GM20431 (cell line): ENCODE data around the gene BTG4.

Source experiments
- in situ Hi-C: fragments of 300-500 bp; cut with MseI, MboI; formaldehyde crosslinking; loops from one replicate; pipeline ENCODE4 v1.15.0; 2020; ENCODE audit warnings: low sequenced_read_pairs; ENCODE audit not compliant: unreplicated experiment

The BTG4 gene

DNA sequence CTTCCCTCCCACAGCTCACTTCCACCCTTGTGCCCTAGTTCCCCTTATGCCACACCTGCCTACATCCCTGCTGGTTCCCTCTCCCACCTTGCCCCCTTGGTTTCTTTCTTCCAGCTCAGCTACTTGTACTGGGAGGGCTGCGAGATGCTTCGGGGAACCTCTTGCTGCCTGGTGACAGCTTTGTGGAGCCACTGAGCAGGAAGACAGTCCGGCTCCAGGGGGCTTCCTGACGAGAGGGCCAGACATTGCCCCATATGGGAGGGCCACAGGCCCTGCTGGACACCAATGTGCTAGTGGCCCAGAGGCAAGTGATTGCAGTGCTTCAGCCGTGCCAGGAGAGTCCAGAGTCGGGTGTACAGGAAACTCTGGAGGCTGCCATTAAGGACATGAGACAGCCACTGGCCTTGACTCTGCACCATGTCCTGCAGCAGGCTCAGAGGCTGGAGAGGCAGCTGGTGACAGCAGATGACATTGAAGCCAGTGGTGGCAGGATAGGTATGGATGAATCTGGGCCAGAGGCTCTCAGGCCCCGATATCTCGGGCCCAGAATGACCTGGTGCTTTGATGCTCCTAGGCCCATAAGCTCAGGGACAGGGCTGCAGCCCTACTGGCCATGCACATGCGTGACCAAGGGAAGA is 54.3 kb downstream of the BTG4 start:
- in situ Hi-C loops, result loop anchor here (10.0 kb wide), 1 partner anchor 173 kb away; no protein-coding TSS in a partner anchor

DNA sequence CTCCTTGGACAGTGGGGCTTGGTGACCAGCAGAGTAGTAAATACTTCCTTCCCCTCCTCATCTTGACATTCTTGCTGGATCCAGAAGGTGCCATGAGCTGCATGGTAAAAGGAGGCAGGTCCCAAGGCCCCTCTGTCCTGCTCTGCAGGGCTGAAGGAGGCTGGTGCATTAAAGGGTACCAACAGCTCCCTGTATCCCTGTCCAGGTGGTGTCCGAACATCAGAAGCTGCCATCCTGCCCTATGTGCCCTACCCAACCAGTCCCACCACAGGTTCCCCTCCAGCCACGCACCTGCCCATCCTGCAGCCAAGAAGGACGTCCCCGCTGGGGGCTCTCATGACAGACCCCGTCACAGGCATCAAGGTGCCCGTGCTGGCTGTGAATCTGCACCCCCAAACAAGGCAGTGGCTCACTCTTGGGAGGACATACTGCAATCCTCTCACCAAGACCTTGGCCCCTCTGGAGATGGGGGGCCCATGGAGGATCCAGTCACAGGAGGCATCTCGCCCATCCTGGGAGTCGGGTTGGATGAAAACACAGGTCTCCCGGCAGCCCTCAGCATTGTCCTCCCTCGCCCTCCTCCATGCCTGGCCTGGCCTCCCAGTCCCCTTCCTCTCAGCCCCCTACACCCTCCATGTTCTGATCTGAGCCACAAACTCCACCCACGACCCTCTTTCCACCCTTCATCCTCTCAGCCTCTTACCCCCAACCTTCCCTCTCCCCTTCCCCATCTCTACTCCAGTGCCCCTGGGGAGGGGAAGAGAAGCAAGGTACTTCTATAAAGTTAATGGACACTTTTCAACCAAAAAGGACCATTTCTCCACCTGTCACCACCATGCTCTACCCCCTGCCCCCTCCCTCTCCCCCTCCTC is 55.1 kb downstream of the BTG4 start:
- in situ Hi-C loops, result loop anchor here (10.0 kb wide), 1 partner anchor 172 kb away; no protein-coding TSS in a partner anchor

DNA sequence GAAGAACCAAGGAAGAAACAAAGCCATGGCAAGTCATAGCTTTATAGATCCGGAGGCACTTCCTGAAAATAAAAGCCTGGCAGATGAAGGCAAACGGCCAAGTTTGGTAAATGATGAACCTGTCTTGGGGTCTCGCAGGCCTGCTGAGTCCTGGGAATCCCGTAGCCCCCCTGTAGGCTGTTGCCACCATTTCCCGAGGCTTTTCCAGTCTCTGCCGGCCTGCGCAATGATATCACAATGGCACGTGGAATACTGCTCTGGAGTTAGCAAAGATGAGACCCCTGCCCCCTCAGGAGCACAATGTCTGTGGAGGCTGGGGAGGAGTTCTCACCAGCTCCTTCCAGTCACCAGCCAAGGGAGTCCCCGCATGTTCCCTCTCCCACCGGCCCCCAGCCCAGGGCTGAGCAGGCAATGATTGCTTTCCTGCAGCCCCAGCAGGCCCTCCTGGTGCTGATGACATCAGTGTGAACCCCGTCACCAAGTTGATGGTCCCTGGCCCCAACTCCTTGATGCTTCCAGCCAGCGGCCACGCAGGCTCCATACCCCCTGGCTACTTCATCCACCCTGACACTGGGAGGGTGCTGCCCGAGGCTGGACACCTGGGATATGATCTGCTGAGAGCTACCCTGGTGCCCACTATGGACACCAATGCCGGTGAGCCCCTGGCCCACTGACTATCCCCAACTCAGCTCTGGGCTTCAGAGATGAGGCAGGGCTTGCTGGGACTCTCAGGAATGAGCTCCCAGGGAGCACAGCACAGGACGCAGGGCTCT is 55.9 kb downstream of the BTG4 start:
- in situ Hi-C loops, result loop anchor here (10.0 kb wide), 1 partner anchor 171 kb away; no protein-coding TSS in a partner anchor

DNA sequence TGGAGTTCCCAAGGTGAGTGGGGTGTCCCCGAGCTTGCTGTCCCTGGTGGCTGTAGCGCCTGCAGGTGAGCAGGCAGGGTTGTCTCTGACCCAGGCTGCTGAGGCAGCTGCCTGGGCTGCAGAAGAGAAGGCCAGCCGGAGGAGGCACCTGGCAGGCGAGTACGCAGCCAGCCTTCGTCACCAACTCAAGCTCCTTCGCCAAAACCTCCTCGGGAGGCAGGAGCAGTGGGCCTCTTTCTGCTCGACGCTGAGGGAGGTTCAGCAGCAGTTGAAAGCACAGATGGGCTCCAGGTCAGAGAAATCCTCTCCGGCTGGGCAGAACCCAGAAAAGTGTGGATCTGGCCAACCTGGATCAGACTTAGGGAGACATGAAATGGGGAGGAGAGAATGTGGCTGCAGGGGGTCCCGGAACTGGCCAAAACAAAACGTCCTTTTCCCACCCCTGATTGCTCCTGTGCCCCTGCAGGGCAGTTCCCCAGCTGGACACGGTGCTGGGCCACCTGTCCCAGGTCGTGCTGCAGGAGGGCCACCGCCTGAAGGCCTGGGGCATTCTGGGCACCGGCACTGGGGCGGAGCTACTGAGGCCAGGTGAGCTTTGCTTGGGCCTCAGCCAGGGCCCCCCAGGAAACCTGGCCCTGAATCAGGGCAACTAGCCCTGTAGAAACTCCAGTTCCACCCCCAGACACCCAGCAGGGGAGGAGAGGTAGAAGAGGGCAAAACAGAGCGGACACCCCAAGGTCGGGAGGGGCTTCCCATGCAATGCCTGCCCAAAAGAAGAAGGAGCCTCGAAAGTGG is 56.7 kb downstream of the BTG4 start:
- in situ Hi-C loops, result loop anchor here (10.0 kb wide), 1 partner anchor 171 kb away; no protein-coding TSS in a partner anchor

DNA sequence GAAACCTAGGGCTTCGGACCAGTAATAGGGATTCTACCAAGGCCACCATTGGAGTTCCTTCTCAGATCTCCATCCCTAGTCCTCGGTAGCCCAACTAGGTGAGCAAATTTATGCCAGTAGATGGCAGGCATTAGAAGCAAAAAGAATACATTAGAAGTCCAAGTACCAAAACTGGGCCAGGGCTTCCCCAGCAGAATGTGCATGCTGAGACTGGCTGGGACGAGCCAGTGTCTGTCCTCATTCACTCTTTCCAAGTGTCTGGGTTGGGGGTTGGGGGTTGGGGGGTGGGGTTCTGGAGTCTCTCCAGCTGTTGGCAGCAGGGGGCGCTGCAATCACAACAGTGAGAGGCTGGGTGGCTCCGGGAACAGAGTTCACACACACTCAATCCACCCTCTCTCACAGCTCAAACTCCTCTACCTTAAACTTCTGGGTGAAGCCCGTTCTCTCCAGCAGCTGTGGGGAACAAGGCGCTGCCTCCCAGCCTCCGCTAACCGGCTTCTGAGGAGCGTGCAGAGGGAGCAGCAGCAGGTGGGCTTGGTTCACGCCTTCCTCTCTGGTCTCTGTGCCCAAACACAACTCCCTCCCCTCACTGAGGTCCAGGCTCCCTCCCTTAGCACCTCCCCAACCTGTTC is 57.5 kb downstream of the BTG4 start:
- in situ Hi-C loops, result loop anchor here (10.0 kb wide), 1 partner anchor 170 kb away; no protein-coding TSS in a partner anchor

DNA sequence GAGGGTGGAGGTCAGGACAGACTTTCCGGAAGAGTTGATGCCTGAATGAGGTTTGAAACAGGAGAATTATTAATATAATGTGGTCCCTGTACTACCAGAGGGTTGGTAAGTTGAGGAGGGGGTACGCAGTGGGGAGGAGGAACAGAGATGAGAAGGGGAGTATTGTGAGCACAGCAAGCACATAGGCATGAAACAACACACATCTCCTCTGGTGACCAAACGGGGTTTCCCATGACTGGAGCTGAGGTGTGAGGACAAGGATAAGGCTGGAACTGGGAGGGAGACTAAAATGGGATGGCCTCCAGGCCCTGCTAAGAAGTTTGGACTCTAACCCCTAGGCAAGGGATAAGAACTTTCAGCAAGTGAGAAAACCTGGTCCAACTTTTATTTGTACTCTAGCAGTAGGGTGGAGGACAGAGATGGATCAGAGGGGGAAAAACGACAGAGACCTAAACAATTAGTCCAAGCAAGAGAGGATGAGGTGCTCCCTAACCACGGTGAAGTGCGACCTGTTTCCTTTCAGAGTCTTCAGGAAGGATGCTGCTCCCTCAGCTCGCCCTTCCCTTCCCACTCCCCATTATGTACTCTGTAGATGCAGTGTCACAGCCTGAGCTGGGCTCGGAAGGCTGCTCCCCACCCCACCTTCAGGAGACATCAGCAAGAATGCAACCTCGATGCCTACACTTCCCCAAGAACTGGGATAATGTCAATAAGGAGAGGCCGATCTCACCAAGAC is 59.2 kb downstream of the BTG4 start:
- in situ Hi-C loops, result loop anchor here (10.0 kb wide), 1 partner anchor 168 kb away; no protein-coding TSS in a partner anchor

DNA sequence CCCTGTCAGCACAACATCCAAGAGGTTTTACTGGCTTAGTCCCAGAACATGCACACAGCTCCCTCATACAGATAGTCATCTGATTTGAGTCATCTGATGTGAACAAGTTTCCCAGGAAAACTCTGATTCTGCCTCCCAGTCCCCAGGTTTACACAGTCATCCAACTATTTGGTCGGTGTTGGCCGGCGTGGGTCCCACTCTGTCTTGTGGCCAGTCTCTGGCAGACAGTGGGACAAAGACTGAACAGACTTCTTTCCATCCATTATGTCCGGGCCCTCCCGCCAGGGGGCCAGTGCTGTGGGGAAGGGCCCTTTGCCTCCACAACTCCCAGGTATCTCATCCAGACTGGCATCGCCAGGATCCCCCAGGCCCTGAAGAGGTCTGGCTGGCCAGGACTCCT is 60.0 kb downstream of the BTG4 start:
- in situ Hi-C loops, result loop anchor here (10.0 kb wide), 1 partner anchor 167 kb away; no protein-coding TSS in a partner anchor

DNA sequence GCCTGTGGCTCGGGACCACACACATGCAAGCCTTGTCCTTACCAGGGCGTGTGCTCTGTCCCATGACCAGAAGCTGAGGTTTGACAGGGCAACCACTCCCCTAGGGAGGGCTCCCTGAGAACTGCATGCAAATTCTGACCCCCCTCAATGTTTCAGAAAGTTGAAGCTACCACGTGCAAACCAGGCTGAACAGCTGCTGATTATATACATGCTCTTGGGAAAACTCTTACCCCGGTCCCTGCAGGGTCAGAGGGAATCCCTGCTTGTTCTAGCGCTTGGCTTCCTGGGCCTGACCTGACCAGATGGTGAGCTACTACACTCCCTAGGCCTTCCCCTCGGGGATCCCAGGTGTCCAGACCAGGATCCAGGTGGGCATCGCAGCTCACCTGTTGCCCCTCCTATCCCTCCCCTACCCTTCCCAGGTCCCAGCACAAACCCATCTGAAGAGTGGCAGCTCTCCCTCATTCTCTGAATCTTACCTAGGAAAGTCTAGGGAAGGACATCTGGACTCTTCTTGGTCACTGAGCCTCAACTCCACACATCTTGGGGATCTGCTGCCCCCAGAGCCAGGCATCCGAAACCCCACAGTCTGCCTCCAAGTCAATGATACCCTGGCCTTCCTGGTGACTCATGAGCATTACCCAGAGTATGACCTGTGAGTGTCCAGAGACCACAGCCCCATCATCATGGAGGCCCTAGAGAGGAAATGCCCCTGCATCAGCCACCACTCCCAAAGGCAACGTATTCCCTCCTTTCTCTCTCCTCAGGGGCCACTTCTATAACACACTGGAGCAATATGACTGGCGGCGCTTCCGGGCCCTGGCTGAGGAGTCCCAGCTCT is 61.5 kb downstream of the BTG4 start:
- in situ Hi-C loops, result loop anchor here (10.0 kb wide), 1 partner anchor 166 kb away; no protein-coding TSS in a partner anchor

DNA sequence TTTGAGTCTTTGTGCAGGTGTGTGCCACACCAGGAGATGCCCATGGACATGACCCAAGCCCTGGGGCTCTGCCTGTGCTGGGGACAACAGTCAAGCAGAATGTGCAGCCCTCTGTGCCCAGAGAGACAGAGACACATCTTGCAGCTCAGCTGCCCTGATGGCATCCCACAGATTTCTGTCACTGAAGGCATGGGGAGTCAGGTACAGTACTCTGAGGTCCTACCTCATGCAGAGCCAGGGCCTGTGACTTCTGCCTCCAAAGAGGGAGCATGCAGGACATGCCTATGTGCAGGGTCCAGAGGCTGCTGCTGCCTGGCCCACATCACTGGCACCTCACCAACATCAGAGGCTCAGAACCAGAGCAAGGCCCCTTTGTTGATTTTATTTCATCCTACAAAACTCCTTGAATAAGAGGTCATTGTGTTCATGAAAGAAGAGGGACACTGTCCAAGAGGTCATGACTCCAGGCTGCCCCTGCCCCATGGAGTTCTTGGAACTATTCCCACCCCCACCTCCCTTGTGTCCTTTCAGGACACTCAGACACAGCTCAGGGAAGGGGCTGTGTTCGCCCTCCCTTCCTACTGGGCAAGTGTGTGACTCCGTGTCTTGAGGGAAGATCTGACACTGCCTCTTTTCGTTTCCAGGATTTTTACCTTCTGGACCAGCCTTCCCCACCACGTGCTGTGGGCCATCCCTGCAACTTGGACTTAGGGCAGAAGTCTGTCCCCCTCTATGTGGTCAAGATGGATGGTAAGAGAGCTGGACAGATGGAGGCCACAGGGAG is 62.3 kb downstream of the BTG4 start:
- in situ Hi-C loops, result loop anchor here (10.0 kb wide), 1 partner anchor 165 kb away; no protein-coding TSS in a partner anchor

DNA sequence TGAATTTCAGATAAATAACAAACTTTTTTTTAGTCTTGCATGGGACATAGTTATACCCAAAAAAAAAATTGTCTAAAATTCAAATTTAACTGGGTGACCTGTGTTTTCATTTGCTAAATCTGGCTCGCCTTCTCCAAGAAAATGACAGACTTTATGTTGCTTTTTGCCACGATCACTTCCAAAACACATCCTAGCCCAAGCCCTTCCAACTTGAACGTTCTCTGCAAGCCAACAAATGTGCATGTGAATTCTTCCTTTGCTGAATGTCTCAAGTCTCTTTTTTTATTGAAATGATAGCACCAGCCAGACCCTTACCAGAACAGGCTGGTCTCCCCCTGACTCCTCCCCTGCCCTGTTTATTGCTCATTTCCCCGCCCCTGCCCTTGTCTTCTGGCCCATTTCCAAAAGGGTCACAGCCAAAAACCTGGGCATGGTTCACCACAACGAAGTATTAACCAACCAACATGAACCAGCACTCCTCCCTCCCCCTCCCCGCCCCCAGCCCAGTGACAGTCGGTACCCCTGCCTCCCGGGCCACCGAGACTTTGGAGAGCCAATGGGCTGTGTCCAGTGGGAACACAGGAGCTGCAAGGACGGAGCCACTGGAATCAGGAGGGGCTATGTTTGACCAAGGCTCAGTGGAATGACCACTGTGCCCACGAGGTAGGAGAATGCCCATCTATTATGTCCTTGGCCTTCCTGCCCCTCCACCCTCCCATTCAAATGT is 63.2 kb downstream of the BTG4 start:
- in situ Hi-C loops, result no loop called here

DNA sequence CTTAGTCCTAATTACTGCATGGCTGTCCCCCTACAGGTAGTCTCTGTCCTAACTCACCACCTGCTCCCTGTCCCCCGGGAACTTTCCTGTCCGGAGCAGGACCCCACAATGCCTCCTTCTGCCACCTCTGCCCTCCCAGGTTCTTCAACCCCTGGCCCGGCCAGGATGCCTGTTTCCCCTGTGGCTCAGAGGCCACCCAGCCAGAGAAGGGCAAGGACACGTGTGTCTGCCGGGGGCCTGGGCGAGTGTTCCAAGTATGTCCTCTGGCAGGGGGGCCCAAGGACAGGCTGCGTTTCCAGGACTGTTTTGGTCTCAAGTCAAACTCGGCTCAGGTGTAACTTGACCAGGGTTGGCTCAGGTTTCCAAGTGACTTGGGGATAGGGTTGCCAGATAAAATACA is 63.8 kb downstream of the BTG4 start:
- in situ Hi-C loops, result no loop called here

DNA sequence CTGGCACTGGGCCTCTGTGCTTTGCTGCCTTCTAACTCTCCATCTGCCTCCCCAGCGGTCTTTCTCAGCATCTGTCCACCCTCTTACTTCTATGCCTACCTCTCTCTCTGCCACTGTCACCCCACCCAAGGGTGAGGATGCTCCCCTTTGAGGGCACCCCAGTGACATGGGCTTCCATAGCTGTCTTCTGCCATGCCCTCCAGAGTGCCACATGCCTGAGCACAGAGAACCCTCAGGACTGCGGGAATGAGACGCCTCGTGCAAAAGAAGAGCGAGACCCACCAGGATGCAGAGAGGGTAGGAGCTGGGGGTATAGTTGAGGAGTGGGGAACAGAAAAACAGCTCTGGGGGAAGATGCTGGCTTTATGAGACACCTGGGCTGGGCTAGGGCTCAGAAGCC is 64.3 kb downstream of the BTG4 start:
- in situ Hi-C loops, result no loop called here

DNA sequence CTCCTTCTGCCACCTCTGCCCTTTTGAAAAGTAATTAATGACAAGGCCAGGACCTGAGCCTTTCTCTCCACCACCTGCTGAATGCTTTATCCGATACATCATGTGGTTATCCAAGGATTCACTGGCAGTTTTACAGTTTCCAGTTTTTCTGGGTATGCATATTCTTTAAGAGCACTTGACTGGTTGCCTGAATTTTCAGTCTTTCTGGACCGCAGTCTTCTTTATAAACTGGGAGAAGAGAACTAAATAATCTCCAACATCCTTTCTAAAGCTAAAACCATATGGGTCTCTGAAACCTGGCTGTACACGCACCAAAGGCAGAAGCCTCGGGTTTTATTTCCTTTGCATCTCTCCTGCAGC is 65.1 kb downstream of the BTG4 start:
- in situ Hi-C loops, result no loop called here

DNA sequence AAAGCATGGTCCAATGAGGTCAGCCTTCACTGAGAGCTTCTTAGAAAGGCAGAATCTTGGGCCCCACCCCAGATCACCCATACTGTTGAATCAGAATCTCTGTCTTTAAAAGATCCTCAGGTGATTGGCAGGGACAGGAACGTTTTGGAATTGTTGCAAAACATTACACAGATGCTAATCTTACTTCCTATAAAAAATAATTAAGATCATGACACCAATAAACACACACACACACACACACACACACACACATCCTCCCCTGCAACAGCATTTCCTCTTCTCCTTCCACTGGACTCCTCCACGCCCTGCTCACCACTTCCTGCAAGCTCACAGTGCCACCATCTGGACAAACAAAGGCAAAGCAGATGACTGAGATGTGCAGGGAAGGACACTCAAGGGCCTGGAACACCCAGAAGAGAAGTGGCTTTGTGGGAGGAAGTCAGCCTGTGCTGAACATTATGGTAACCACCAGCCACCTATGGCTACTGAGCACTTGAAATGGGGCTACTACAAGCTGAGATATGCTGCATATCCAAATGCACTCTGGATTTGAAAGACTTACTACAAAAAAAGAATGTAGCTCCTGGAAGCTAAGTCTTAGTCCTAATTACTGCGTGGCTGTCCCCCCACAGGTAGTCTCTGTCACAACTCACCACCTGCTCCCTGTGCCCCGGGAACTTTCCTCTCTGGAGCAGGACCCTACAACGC is 65.6 kb downstream of the BTG4 start:
- in situ Hi-C loops, result no loop called here

DNA sequence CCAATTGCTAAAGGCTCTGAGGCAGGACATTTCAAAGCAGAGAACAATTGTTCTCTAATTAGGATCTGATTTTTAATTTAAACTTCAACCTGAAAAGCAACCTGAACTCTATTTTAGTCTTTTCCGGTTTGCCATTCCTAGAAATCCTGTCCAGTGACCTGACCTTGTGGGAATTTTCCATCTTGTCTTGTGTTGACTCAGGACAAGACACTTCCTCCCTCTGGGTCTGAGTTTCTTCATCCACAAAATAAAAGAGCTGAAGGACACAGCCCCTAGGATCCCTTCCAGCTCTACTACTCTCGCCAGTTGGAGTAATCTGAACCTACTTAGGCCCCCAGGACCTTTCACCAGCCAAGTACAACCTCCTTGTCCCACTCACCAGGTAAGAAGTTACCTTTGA is 66.6 kb downstream of the BTG4 start:
- in situ Hi-C loops, result no loop called here
